GM23338 (cell line): ENCODE data around the gene KCNMB3. TPM values are rescaled to one million over a fixed set of nuclear protein-coding genes. Genes with fewer than 3 reads are reported as not detected.

Experiments
- ATAC-seq: fragments of 200-7000 bp; cut with Tn5 transposase; 3 replicates; pipeline ENCODE4 v1.9.1; 2020
- DNase-seq: peaks from one replicate; pipeline ENCODE4 v3.0.0-alpha.2; 2015; ENCODE audit warnings: low spot score
- H2AFZ ChIP-seq: fragments of 200-600 bp; sonication (generic); 2 replicates; pipeline ENCODE4 v1.8.0; 2016; ENCODE audit warnings: antibody characterized with exemption, mild to moderate bottlenecking, moderate library complexity
- H3F3A ChIP-seq: fragments of 200-600 bp; sonication (generic); replicated peaks from 2 replicates; pipeline ENCODE4 v1.8.0; 2017; ENCODE audit warnings: antibody characterized with exemption, mixed run types, low read depth
- H3K27ac ChIP-seq: fragments of 200-600 bp; sonication (generic); 2 replicates; pipeline ENCODE4 v1.6.1; 2016; ENCODE audit warnings: low read depth
- H3K27me3 ChIP-seq: fragments of 200-600 bp; sonication (generic); 2 replicates; pipeline ENCODE4 v1.8.0; 2016; ENCODE audit warnings: mild to moderate bottlenecking, mixed run types, moderate library complexity; ENCODE audit not compliant: insufficient read depth
- H3K36me3 ChIP-seq: fragments of 200-600 bp; sonication (generic); 2 replicates; pipeline ENCODE4 v1.8.0; 2016; ENCODE audit warnings: mild to moderate bottlenecking; ENCODE audit not compliant: insufficient read depth
- H3K4me1 ChIP-seq: fragments of 200-600 bp; sonication (generic); 2 replicates; pipeline ENCODE4 v1.8.0; 2016; ENCODE audit warnings: mild to moderate bottlenecking, moderate library complexity; ENCODE audit not compliant: insufficient read depth
- H3K4me2 ChIP-seq: fragments of 200-600 bp; sonication (generic); 2 replicates; pipeline ENCODE4 v1.7.1; 2017; ENCODE audit warnings: mixed run types
- H3K4me3 ChIP-seq: fragments of 200-600 bp; sonication (generic); 2 replicates; pipeline ENCODE4 v1.6.1; 2016; ENCODE audit warnings: mixed run types
- H3K79me2 ChIP-seq: fragments of 200-600 bp; sonication (generic); replicated peaks from 2 replicates; pipeline ENCODE4 v1.8.0; 2017; ENCODE audit warnings: mild to moderate bottlenecking; ENCODE audit not compliant: insufficient read depth
- H3K9me2 ChIP-seq: fragments of 200-600 bp; sonication (generic); 2 replicates; pipeline ENCODE4 v1.8.0; 2017; ENCODE audit not compliant: insufficient read depth
- H4K20me1 ChIP-seq: fragments of 200-600 bp; sonication (generic); replicated peaks from 2 replicates; pipeline ENCODE4 v1.8.0; 2017; ENCODE audit warnings: mild to moderate bottlenecking; ENCODE audit not compliant: insufficient read depth
- H3K27ac Mint-ChIP-seq: 2 replicates; pipeline ENCODE4 v1.8.0; 2020; ENCODE audit warnings: inconsistent platforms, mild to moderate bottlenecking, moderate library complexity, mixed read lengths
- H3K27me3 Mint-ChIP-seq: 3 replicates; pipeline ENCODE4 v1.8.0; 2022; ENCODE audit warnings: low read depth, mild to moderate bottlenecking, moderate library complexity, mixed read lengths, inconsistent platforms; ENCODE audit not compliant: insufficient read depth, poor library complexity
- H3K36me3 Mint-ChIP-seq: 3 replicates; pipeline ENCODE4 v1.8.0; 2021; ENCODE audit warnings: low read depth, mild to moderate bottlenecking, inconsistent platforms, moderate library complexity, mixed read lengths
- H3K4me1 Mint-ChIP-seq: 3 replicates; pipeline ENCODE4 v1.8.0; 2020; ENCODE audit warnings: mild to moderate bottlenecking, inconsistent platforms, mixed read lengths
- H3K4me3 Mint-ChIP-seq: 3 replicates; pipeline ENCODE4 v1.8.0; 2021; ENCODE audit warnings: moderate library complexity, mild to moderate bottlenecking, inconsistent platforms, mixed read lengths
- H3K9me3 Mint-ChIP-seq: 3 replicates; pipeline ENCODE4 v1.8.0; 2020; ENCODE audit warnings: moderate library complexity, mild to moderate bottlenecking, inconsistent platforms, mixed read lengths
- CTCF ChIP-seq, 2 experiments: fragments of 200-600 bp in 1 of 2; sonication (generic) in 1 of 2; conservative IDR thresholded peaks; 2 replicates each; pipeline versions ENCODE4 v1.5.1 to v1.6.1; 2016 to 2017; ENCODE audit warnings: antibody characterized with exemption in 2 of 2, low read depth in 2 of 2, mild to moderate bottlenecking in 2 of 2, moderate library complexity in 1 of 2
- ETS1 ChIP-seq: IDR thresholded peaks from 2 replicates; pipeline ENCODE4 v1.6.1; 2016; ENCODE audit warnings: antibody characterized with exemption
- EZH2 ChIP-seq: fragments of 200-600 bp; sonication (generic); IDR thresholded peaks from one replicate; pipeline ENCODE4 v1.8.0; 2017; ENCODE audit warnings: antibody characterized with exemption, mild to moderate bottlenecking, low read depth; ENCODE audit not compliant: unreplicated experiment
- STAT1 ChIP-seq: IDR thresholded peaks from one replicate; pipeline ENCODE4 v1.6.1; 2016; ENCODE audit warnings: antibody characterized with exemption; ENCODE audit not compliant: unreplicated experiment
- ZNF331 ChIP-seq: fragments of 250-450 bp; sonication (Bioruptor Pico); IDR thresholded peaks from 2 replicates; pipeline ENCODE4 v1.5.0; 2020; ENCODE audit warnings: low read depth, mild to moderate bottlenecking, moderate library complexity
- polyA plus RNA-seq: library from polyadenylated mRNA; unstranded; fragments of >200 nt; fragmentation: Nextera tagmentation; extraction: Ambion mirVana; gene quantifications from 2 replicates; pipeline ENCODE4 v1.2.1, GENCODE V29; 2016
- total RNA-seq: library from RNA; depleted of rRNA; stranded (reverse); fragments of >200 nt; shearing (Covaris generic); gene quantifications from 2 replicates; pipeline ENCODE4 v1.2.3, GENCODE V29; 2014
- TF ChIP-seq, protein P1 (sequence below): fragments of 250-450 bp; sonication (Bioruptor Pico); IDR thresholded peaks from 2 replicates; pipeline ENCODE4 v1.5.0; 2020; ENCODE audit warnings: mild to moderate bottlenecking, moderate library complexity

KCNMB3 gene
- total and polyA plus RNA-seq, 2 experiments from 2014 or later, result 1.3 to 3.8 TPM

DNA sequence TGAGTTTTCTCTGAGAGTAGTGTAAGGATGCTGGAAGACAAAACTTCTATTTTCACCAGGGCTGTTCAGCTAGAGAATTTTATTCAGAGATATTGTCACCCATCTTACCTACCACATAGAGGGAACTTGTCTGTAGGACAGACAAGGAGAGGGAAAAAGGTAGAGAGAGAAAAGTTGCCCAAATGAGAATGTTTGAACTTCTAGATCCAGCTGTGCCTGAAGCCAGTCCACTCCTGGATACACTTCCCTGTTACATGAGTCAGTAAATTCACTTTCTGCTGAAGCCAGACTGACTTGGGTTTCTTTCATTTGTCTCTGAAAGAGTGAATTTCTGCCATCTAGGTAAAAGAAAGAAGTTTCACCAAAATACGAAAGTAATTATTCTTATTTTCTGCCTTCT, 27.2 kb upstream of the KCNMB3 start (continued):
- TF ChIP-seq, protein P1, sequence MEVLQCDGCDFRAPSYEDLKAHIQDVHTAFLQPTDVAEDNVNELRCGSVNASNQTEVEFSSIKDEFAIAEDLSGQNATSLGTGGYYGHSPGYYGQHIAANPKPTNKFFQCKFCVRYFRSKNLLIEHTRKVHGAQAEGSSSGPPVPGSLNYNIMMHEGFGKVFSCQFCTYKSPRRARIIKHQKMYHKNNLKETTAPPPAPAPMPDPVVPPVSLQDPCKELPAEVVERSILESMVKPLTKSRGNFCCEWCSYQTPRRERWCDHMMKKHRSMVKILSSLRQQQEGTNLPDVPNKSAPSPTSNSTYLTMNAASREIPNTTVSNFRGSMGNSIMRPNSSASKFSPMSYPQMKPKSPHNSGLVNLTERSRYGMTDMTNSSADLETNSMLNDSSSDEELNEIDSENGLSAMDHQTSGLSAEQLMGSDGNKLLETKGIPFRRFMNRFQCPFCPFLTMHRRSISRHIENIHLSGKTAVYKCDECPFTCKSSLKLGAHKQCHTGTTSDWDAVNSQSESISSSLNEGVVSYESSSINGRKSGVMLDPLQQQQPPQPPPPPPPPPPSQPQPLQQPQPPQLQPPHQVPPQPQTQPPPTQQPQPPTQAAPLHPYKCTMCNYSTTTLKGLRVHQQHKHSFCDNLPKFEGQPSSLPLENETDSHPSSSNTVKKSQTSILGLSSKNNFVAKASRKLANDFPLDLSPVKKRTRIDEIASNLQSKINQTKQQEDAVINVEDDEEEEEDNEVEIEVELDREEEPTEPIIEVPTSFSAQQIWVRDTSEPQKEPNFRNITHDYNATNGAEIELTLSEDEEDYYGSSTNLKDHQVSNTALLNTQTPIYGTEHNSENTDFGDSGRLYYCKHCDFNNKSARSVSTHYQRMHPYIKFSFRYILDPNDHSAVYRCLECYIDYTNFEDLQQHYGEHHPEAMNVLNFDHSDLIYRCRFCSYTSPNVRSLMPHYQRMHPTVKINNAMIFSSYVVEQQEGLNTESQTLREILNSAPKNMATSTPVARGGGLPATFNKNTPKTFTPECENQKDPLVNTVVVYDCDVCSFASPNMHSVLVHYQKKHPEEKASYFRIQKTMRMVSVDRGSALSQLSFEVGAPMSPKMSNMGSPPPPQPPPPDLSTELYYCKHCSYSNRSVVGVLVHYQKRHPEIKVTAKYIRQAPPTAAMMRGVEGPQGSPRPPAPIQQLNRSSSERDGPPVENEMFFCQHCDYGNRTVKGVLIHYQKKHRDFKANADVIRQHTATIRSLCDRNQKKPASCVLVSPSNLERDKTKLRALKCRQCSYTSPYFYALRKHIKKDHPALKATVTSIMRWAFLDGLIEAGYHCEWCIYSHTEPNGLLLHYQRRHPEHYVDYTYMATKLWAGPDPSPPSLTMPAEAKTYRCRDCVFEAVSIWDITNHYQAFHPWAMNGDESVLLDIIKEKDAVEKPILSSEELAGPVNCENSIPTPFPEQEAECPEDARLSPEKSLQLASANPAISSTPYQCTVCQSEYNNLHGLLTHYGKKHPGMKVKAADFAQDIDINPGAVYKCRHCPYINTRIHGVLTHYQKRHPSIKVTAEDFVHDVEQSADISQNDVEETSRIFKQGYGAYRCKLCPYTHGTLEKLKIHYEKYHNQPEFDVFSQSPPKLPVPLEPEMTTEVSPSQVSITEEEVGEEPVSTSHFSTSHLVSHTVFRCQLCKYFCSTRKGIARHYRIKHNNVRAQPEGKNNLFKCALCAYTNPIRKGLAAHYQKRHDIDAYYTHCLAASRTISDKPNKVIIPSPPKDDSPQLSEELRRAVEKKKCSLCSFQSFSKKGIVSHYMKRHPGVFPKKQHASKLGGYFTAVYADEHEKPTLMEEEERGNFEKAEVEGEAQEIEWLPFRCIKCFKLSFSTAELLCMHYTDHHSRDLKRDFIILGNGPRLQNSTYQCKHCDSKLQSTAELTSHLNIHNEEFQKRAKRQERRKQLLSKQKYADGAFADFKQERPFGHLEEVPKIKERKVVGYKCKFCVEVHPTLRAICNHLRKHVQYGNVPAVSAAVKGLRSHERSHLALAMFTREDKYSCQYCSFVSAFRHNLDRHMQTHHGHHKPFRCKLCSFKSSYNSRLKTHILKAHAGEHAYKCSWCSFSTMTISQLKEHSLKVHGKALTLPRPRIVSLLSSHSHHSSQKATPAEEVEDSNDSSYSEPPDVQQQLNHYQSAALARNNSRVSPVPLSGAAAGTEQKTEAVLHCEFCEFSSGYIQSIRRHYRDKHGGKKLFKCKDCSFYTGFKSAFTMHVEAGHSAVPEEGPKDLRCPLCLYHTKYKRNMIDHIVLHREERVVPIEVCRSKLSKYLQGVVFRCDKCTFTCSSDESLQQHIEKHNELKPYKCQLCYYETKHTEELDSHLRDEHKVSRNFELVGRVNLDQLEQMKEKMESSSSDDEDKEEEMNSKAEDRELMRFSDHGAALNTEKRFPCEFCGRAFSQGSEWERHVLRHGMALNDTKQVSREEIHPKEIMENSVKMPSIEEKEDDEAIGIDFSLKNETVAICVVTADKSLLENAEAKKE (CRISPR knock-in tag), result no peak

DNA sequence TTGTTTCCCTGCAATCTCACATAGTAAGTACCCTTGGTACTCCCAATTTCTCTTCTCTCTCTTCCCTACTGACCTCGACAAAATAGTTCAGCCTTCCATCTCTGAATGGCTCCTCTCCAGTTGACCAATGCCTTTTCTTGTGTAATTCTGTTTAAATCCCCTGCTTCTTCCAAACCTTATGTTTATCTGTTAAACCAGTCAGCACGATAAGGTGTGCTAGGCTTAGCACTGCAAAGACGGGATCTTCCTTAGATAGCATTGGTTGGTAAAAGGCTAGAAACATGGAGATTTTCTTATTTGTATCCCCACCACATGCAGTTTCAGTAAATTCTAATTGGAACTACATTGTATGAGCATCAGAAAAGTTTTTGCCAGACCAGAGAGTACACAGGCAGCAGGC, 25.8 kb upstream of the KCNMB3 start:
- Mint-ChIP-seq H3K4me3 (no peak overlapping the region), H3K27me3 (no peaks in the 10 kb centered on the region), H3K27ac (no peak overlapping the region), H3K36me3 (no peaks in the 10 kb centered on the region), H3K9me3 (no peaks in the 10 kb centered on the region), H3K4me1 (peaks cover 6% of the 10 kb centered on the region)
- no peaks in the 10 kb centered on the region for H4K20me1 ChIP-seq
- no peaks in the 10 kb centered on the region for H3K9me2 ChIP-seq
- ATAC-seq, result no peak
- no peaks in the 10 kb centered on the region for H3K79me2 ChIP-seq
- no peak overlapping the region for H3K27ac ChIP-seq
- H3K4me3 ChIP-seq, result no peak overlapping the region
- no peak for DNase-seq
- no peak overlapping the region for H3K4me2 ChIP-seq
- no peaks in the 10 kb centered on the region for H3K36me3 ChIP-seq
- peak overlapping the region; percentile 91 for H2AFZ ChIP-seq
- no peaks in the 10 kb centered on the region for H3K27me3 ChIP-seq
- peaks cover 5% of the 10 kb centered on the region; the same call in 1 of the 2 replicates for H3K4me1 ChIP-seq
- H3F3A ChIP-seq, result no peaks in the 10 kb centered on the region
- TF ChIP-seq EZH2, result no peak
- no peak for TF ChIP-seq ZNF331 (CRISPR knock-in tag)
- TF ChIP-seq ETS1, result no peak
- no peak for TF ChIP-seq STAT1
- TF ChIP-seq, protein P1 (CRISPR knock-in tag), result no peak
- TF ChIP-seq CTCF (conservative IDR thresholded peaks at IDR 0.05; ENCODE audit: low read depth in 2 of 2), result no peak
